HEK293T (cell line): Measurements from ENCODE around the gene CHD6.

Source experiments
- ELF4 ChIP-seq: fragments of 450-650 bp; IDR thresholded peaks from 2 replicates; pipeline ENCODE4 v1.6.1; 2017; ENCODE audit warnings: antibody characterized with exemption
- SP1 ChIP-seq: fragments of 450-650 bp; IDR thresholded peaks from 2 replicates; pipeline ENCODE4 v1.6.1; 2017
- SUZ12 ChIP-seq: fragments of 450-650 bp; IDR thresholded peaks from 2 replicates; pipeline ENCODE4 v1.6.1; 2016; ENCODE audit warnings: mild to moderate bottlenecking
- TARDBP ChIP-seq: fragments of 450-650 bp; IDR thresholded peaks from 2 replicates; pipeline ENCODE4 v1.6.1; 2016

- TF ChIP-seq TARDBP = no peak
- TF ChIP-seq SUZ12 = no peak
- no peak for TF ChIP-seq ELF4
- TF ChIP-seq SP1 = no peak
Observed at GRCh38 chr20:41563087-41563486, 55.1 kb downstream of the CHD6 start.
